ENCODE results near the gene OR10K2. TPM values are rescaled to one million over a fixed set of nuclear protein-coding genes. Genes with fewer than 3 reads are reported as not detected.

Gene OR10K2, protein sequence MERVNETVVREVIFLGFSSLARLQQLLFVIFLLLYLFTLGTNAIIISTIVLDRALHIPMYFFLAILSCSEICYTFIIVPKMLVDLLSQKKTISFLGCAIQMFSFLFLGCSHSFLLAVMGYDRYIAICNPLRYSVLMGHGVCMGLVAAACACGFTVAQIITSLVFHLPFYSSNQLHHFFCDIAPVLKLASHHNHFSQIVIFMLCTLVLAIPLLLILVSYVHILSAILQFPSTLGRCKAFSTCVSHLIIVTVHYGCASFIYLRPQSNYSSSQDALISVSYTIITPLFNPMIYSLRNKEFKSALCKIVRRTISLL
- not detected for total RNA-seq

DNA sequence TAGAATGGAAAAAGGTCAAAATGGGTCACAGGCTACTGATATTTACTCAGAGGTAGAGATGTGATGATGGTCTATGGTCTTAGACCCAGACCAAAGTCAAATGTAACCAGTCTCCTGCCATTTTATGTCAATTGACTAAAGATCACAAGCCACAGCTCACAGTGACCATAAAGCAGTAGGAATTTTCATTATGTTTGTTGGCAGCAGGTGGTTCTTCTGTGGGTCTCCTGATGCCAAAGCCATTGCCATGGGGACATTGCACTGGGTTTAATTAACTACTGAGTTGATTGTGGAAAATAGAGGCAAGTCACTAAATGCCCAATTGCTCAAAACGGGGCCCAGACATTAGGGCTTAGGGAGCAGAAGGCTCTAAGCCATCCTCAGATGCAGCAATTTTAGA, at the start of gene OR10K2:
Gene OR10K2, minus strand, starts transcription at position 101 of the 400 bp plus-strand sequence. CDS start 5,371 bp downstream, outside the sequence.
- no peak for TF ChIP-seq CTCF (IDR thresholded peaks at IDR 0.05; ENCODE audit: low read depth)

- no peak for TF ChIP-seq CTCF (IDR thresholded peaks at IDR 0.05; ENCODE audit: low read depth)
Measured at GRCh38 chr1:158471920-158472319, 45.9 kb upstream of the OR10K2 start, which contains the start of gene OR10R2. Gene OR10R2 (plus strand): TSS chr1:158472220. CDS start chr1:158472326, 106 bp downstream.

DNA sequence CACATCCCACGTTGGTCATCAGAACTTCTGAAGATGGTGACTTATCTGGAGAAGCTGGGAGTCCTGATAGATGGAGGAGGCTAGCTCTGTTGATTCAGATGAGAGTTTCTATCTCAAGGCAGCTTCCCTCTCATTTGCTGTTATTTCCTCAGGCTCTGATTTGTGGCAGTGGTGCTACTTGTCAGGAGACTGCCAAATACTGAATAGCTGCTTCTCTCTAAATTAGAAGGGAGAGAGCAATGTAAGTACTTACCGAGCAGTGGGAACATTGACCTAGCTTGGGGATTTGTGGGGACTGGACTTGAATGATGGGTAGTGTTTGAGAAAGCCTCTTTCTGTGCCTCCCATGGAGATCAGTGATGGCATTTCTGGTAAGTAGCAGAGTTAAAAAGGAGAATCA, 35.5 kb upstream of the OR10K2 start, which contains the start of gene OR10K1:
Gene OR10K1, plus strand, starts transcription at position 301 of the 400 bp plus-strand sequence. CDS start 3,728 bp downstream, outside the sequence.
- TF ChIP-seq CTCF (IDR thresholded peaks at IDR 0.05; ENCODE audit: low read depth): no peak

DNA sequence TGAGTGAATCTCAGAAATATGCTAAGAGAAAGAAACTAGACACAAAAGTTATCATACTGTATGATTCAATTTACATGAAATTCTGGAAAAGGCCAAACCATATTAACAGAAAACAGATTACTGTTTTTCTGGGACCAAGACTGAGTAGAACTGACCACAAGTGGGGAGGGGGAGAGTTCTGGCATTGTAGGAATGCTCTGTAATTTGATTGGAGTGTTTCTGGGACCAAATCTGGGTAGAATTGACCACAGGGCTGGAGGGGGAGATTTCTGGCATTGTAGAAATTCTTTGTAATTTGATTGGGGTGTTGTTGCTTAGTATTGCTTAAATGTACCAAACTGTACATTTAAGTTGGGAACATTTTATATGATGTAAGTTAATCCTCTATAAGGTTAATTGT, 32.2 kb upstream of the OR10K2 start:
- TF ChIP-seq CTCF (IDR thresholded peaks at IDR 0.05; ENCODE audit: low read depth): no peak

- TF ChIP-seq CTCF (IDR thresholded peaks at IDR 0.05; ENCODE audit: low read depth): no peak
Measured at GRCh38 chr1:158457246-158457645, 31.2 kb upstream of the OR10K2 start.

- TF ChIP-seq CTCF (IDR thresholded peaks at IDR 0.05; ENCODE audit: low read depth): no peak
Measured at GRCh38 chr1:158454537-158454936, 28.5 kb upstream of the OR10K2 start.

- TF ChIP-seq CTCF (IDR thresholded peaks at IDR 0.05; ENCODE audit: low read depth): no peak
Measured at GRCh38 chr1:158445376-158445775, 19.3 kb upstream of the OR10K2 start.
